ENCODE results near the gene ORC3.

- TF ChIP-seq CTCF (IDR thresholded peaks at IDR 0.05): no peak
- no peak for TF ChIP-seq ZFX (IDR thresholded peaks at IDR 0.05; ENCODE audit: borderline replicate concordance)
Observed at GRCh38 chr6:87654875-87655454, 65.0 kb downstream of the ORC3 start.

Measured in 22Rv1 (cell line).